ENCODE measurements around the gene RESP18. TPM values are rescaled to one million over a fixed set of nuclear protein-coding genes. Genes with fewer than 3 reads are reported as not detected.
"Not testable (repeated sequence)": the region's sequence is repeated elsewhere in the genome, so short reads cannot be mapped to it uniquely, and the experiment has no call there.

RESP18 gene
- total RNA-seq, 2 experiments from 2014 or later: not detected

GRCh38 chr2:219289537-219290361 is 42.8 kb downstream of the RESP18 start:
- no peak overlapping the region for H3K4me3 Mint-ChIP-seq
- peaks cover 3% of the 10 kb centered on the region for H3K36me3 Mint-ChIP-seq
- CTCF ChIA-PET: interaction anchor here (0.6 to 7.0 kb wide), 4 partner anchors 10 to 60 kb away, joined by 3 to 252 read pairs (median 46); partner anchors contain the start of genes ANKZF1, ATG9A, DNAJB2 and TUBA4A
- intact Hi-C loops (cut with micrococcal nuclease): no loop called here
- DNase-seq: no peak
- POLR2A ChIA-PET: interaction anchor here (0.6 kb wide), 1 partner anchor 113 kb away, joined by 3 read pairs; the partner anchor contains the start of gene CNPPD1
- no peak overlapping the region for H3K27ac Mint-ChIP-seq
- H3K27me3 Mint-ChIP-seq: no peaks in the 10 kb centered on the region
- peaks cover 3% of the 10 kb centered on the region for H3K4me1 Mint-ChIP-seq (ENCODE audit: low read depth)
- no peaks in the 10 kb centered on the region for H3K9me3 Mint-ChIP-seq

DNA sequence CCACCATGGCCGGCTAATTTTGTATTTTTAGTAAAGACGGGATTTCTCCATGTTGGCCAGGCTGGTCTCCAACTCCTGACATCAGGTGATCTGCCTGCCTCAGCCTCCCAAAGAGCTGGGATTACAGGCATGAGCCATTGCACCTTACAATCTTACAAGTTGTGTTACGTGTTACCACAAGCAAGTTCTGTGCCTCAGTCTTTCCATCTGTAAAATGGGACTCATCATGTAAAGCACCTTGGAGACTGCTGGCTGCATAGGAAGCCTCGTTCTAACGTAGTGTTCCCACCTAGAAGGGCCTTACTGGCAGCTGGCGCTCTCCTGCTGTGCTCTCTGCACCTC is 43.4 kb downstream of the RESP18 start:
- no peaks in the 10 kb centered on the region for H3K27me3 Mint-ChIP-seq
- POLR2A ChIA-PET: no interaction called here
- intact Hi-C loops (cut with micrococcal nuclease): no loop called here
- CTCF ChIA-PET: interaction anchor here (0.6 kb wide), 1 partner anchor 59 kb away, joined by 3 read pairs; the partner anchor contains the start of gene ANKZF1
- H3K27ac Mint-ChIP-seq: no peak overlapping the region
- H3K36me3 Mint-ChIP-seq: peaks cover 3% of the 10 kb centered on the region
- H3K4me1 Mint-ChIP-seq (ENCODE audit: low read depth): peaks cover under 1% of the 10 kb centered on the region
- no peaks in the 10 kb centered on the region for H3K9me3 Mint-ChIP-seq
- no peak overlapping the region for H3K4me3 Mint-ChIP-seq
- DNase-seq: no peak

- peaks cover 4% of the 10 kb centered on the region for H3K4me1 Mint-ChIP-seq (ENCODE audit: low read depth)
- H3K27ac Mint-ChIP-seq: peak overlapping the region; percentile 3
- no peaks in the 10 kb centered on the region for H3K27me3 Mint-ChIP-seq
- H3K9me3 Mint-ChIP-seq: no peaks in the 10 kb centered on the region
- ChIA-PET CTCF (interaction anchor here (1.0 kb wide), 1 partner anchor 215 kb away, joined by 4 read pairs; no protein-coding TSS in a partner anchor), POLR2A (no interaction called here)
- DNase-seq: no peak
- intact Hi-C loops (cut with micrococcal nuclease): no loop called here
- H3K36me3 Mint-ChIP-seq: peaks cover 14% of the 10 kb centered on the region
- no peak overlapping the region for H3K4me3 Mint-ChIP-seq
These were observed 44.8 kb downstream of the RESP18 start for GRCh38 chr2:219287580-219288265.

GRCh38 chr2:219287116-219287440 is 45.5 kb downstream of the RESP18 start:
- DNase-seq; intact Hi-C loops (cut with micrococcal nuclease); H3K27ac Mint-ChIP-seq; H3K4me3 Mint-ChIP-seq; H3K27me3 Mint-ChIP-seq; H3K9me3 Mint-ChIP-seq; H3K4me1 Mint-ChIP-seq (ENCODE audit: low read depth); POLR2A ChIA-PET: not testable (repeated sequence)
- peaks cover 18% of the 10 kb centered on the region for H3K36me3 Mint-ChIP-seq
- CTCF ChIA-PET: interaction anchor here (0.7 to 14.1 kb wide), 3 partner anchors 6 to 295 kb away, joined by 3 to 252 read pairs (median 4); no protein-coding TSS in a partner anchor

DNA sequence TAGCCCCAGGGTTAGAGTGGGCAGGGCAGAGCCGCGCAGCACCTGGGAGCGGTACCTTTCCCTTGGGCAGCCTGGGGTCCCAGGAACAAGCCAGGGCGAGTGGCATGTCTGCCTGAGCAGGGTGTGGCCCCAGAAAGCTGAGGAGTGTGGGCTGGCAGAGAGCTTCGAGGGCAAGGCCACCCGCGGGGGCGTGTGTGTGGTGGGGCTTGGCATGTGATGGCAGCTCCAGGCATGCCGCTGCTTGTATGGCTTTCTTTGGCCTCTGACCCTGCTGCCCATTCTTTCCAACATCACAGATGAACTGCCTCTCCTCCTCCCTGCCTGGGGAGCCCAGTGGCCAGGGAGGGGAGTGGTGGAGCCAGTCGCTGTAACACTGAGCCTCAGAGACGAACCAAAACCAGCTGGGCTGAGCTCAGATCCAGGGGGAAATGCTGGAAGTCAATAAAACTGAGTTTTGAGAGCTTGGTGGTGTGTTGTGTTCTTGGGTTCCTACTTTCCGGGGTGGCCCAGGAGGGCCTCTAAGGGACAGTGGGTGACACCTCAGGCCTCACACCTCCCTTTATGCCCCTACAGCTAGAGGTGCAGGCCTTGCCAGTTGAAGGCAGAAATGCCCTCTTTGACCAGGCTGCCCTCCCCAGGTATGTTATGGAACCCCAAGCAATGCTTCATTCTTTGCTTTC is 46.0 kb downstream of the RESP18 start:
- H3K4me1 Mint-ChIP-seq (ENCODE audit: low read depth): peaks cover 4% of the 10 kb centered on the region
- H3K4me3 Mint-ChIP-seq: no peak overlapping the region
- no peaks in the 10 kb centered on the region for H3K9me3 Mint-ChIP-seq
- no peaks in the 10 kb centered on the region for H3K27me3 Mint-ChIP-seq
- CTCF ChIA-PET: interaction anchor here (0.7 to 14.1 kb wide), 3 partner anchors 7 to 295 kb away, joined by 3 to 252 read pairs (median 4); no protein-coding TSS in a partner anchor
- POLR2A ChIA-PET: interaction anchor here (4.0 kb wide), 1 partner anchor 8 kb away, joined by 13 read pairs; no protein-coding TSS in a partner anchor
- H3K27ac Mint-ChIP-seq: no peak overlapping the region
- H3K36me3 Mint-ChIP-seq: peaks cover 19% of the 10 kb centered on the region
- no peak for DNase-seq
- intact Hi-C loops (cut with micrococcal nuclease): no loop called here

DNA sequence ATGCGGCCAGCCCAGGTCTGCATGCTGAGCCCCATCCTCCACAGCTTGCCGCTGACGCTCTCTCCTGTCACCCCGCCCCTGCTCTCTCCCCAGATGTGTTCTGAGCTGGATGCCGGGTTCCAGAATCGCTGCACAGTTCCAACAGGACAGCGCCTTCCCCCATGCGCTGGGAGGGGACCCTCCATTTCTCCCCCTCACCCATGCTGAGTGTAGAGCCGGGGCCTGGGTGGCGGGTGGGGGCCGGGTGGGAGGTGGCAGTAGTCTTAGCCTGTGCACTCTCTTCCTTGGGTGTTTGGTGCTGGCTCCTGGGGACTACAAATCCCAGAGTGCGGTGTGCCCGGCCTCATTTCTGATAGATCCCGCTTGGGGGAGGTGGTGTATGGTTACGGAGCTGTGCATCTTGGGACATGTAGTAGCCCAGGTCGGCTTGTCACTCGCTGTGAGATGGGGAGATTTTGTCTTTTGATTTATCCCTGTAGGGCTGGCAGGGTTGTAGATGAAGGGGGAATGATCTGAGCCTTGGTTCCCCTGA is 46.6 kb downstream of the RESP18 start:
- H3K27me3 Mint-ChIP-seq: no peaks in the 10 kb centered on the region
- H3K27ac Mint-ChIP-seq: no peak overlapping the region
- H3K36me3 Mint-ChIP-seq: peaks cover 25% of the 10 kb centered on the region
- intact Hi-C loops (cut with micrococcal nuclease): no loop called here
- H3K4me1 Mint-ChIP-seq (ENCODE audit: low read depth): peaks cover 11% of the 10 kb centered on the region
- POLR2A ChIA-PET: interaction anchor here (4.0 kb wide), 1 partner anchor 8 kb away, joined by 13 read pairs; no protein-coding TSS in a partner anchor
- CTCF ChIA-PET: interaction anchor here (14.1 kb wide), 1 partner anchor 7 kb away, joined by 252 read pairs; no protein-coding TSS in a partner anchor
- H3K9me3 Mint-ChIP-seq: no peaks in the 10 kb centered on the region
- no peak overlapping the region for H3K4me3 Mint-ChIP-seq
- DNase-seq: no peak

GRCh38 chr2:219285373-219285735 is 47.2 kb downstream of the RESP18 start:
- intact Hi-C loops (cut with micrococcal nuclease): no loop called here
- Mint-ChIP-seq H3K27me3 (no peaks in the 10 kb centered on the region), H3K4me1 (ENCODE audit: low read depth) (peaks cover 17% of the 10 kb centered on the region), H3K9me3 (no peaks in the 10 kb centered on the region), H3K36me3 (peaks cover 27% of the 10 kb centered on the region), H3K4me3 (no peak overlapping the region), H3K27ac (no peak overlapping the region)
- ChIA-PET POLR2A (interaction anchor here (4.0 kb wide), 1 partner anchor 9 kb away, joined by 13 read pairs; no protein-coding TSS in a partner anchor), CTCF (interaction anchor here (14.1 kb wide), 1 partner anchor 8 kb away, joined by 252 read pairs; no protein-coding TSS in a partner anchor)
- no peak for DNase-seq

GRCh38 chr2:219284501-219285372 is 47.8 kb downstream of the RESP18 start:
- H3K36me3 Mint-ChIP-seq: peaks cover 27% of the 10 kb centered on the region
- CTCF ChIA-PET: interaction anchor here (1.2 to 14.1 kb wide), 2 partner anchors 9 to 14 kb away, joined by 3 to 252 read pairs; no protein-coding TSS in a partner anchor
- peaks cover 23% of the 10 kb centered on the region for H3K4me1 Mint-ChIP-seq (ENCODE audit: low read depth)
- no peak for DNase-seq
- H3K4me3 Mint-ChIP-seq: no peak overlapping the region
- POLR2A ChIA-PET: interaction anchor here (4.0 kb wide), 1 partner anchor 10 kb away, joined by 13 read pairs; no protein-coding TSS in a partner anchor
- no peak overlapping the region for H3K27ac Mint-ChIP-seq
- no peaks in the 10 kb centered on the region for H3K27me3 Mint-ChIP-seq
- intact Hi-C loops (cut with micrococcal nuclease): no loop called here
- H3K9me3 Mint-ChIP-seq: no peaks in the 10 kb centered on the region

- intact Hi-C loops (cut with micrococcal nuclease): no loop called here
- Mint-ChIP-seq H3K36me3 (peaks cover 27% of the 10 kb centered on the region), H3K4me1 (ENCODE audit: low read depth) (peaks cover 33% of the 10 kb centered on the region), H3K27ac (no peak overlapping the region), H3K27me3 (no peaks in the 10 kb centered on the region), H3K9me3 (no peaks in the 10 kb centered on the region), H3K4me3 (no peak overlapping the region)
- ChIA-PET CTCF (interaction anchor here (0.9 to 14.1 kb wide), 3 partner anchors 10 to 16 kb away, joined by 3 to 252 read pairs (median 4); no protein-coding TSS in a partner anchor), POLR2A (interaction anchor here (4.0 to 6.5 kb wide), 2 partner anchors 11 to 30 kb away, joined by 13 to 85 read pairs; partner anchors contain the start of genes TUBA4A and TUBA4B)
- no peak for DNase-seq
These were observed 49.5 kb downstream of the RESP18 start for GRCh38 chr2:219282943-219283581.

GRCh38 chr2:219282375-219282774 is 50.2 kb downstream of the RESP18 start:
- intact Hi-C loops (cut with micrococcal nuclease): no loop called here
- ChIA-PET CTCF (interaction anchor here (0.9 to 14.1 kb wide), 2 partner anchors 11 to 16 kb away, joined by 4 to 252 read pairs; no protein-coding TSS in a partner anchor), POLR2A (interaction anchor here (0.9 to 6.5 kb wide), 4 partner anchors 12 to 53 kb away, joined by 3 to 85 read pairs (median 10); partner anchors contain the start of genes ANKZF1, ATG9A, TUBA4A and TUBA4B)
- H3K4me1 Mint-ChIP-seq (ENCODE audit: low read depth): peaks cover 40% of the 10 kb centered on the region
- no peak overlapping the region for H3K27ac Mint-ChIP-seq
- no peaks in the 10 kb centered on the region for H3K27me3 Mint-ChIP-seq
- no peak overlapping the region for H3K4me3 Mint-ChIP-seq
- no peak for DNase-seq
- no peaks in the 10 kb centered on the region for H3K9me3 Mint-ChIP-seq
- H3K36me3 Mint-ChIP-seq: peaks cover 27% of the 10 kb centered on the region

Data from activated CD4-positive, alpha-beta memory T cell treated with anti-CD3 and anti-CD28 coated beads for 36 hours (primary cell).